Small intestine (tissue), 7 donors: ENCODE data around the gene CNPY4. TPM values are rescaled to one million over a fixed set of nuclear protein-coding genes. Genes with fewer than 3 reads are reported as not detected.

ENCODE experiments used
- DNase-seq, 2 donors: peaks; one replicate each; pipeline versions ENCODE4 v3.0.0 to v3.0.0-alpha.2; 2013
- FAIRE-seq: peaks from 2 replicates; lab custom pipeline; 2012; peaks lifted over from hg19 to GRCh38; lab: Jason Lieb, UNC
- H3K27ac ChIP-seq, 3 donors: one replicate each; pipeline ENCODE4 v1.5.1; 2013; ENCODE audit warnings: low read length in 2 of 3, mild to moderate bottlenecking in 2 of 3, control low read depth in 1 of 3, inconsistent platforms in 1 of 3, low read depth in 1 of 3, moderate library complexity in 1 of 3
- H3K27me3 ChIP-seq, 3 donors: one replicate each; pipeline ENCODE4 v1.6.1; 2013; ENCODE audit warnings: low read length in 3 of 3, inconsistent platforms in 1 of 3; ENCODE audit not compliant: control insufficient read depth in 3 of 3, insufficient read depth in 3 of 3
- H3K36me3 ChIP-seq, 3 donors: one replicate each; pipeline ENCODE4 v1.6.1; 2013; ENCODE audit warnings: low read length in 3 of 3, inconsistent platforms in 1 of 3, low read depth in 1 of 3, mild to moderate bottlenecking in 1 of 3, moderate library complexity in 1 of 3; ENCODE audit not compliant: control insufficient read depth in 3 of 3, insufficient read depth in 2 of 3
- H3K4me1 ChIP-seq, 3 donors: one replicate each; pipeline ENCODE4 v1.6.1; 2013; ENCODE audit warnings: low read length in 2 of 3, inconsistent platforms in 1 of 3, low read depth in 1 of 3, mild to moderate bottlenecking in 1 of 3, moderate library complexity in 1 of 3; ENCODE audit not compliant: control insufficient read depth in 3 of 3, insufficient read depth in 2 of 3
- H3K4me3 ChIP-seq, 3 donors: one replicate each; pipeline ENCODE4 v1.5.1; 2013; ENCODE audit warnings: low read length in 3 of 3, control low read depth in 1 of 3, inconsistent platforms in 1 of 3, low read depth in 1 of 3, mild to moderate bottlenecking in 1 of 3, moderate library complexity in 1 of 3
- H3K9me3 ChIP-seq, 2 donors: one replicate each; pipeline ENCODE4 v1.6.1; 2013; ENCODE audit warnings: low read depth in 1 of 2, low read length in 1 of 2; ENCODE audit not compliant: control insufficient read depth in 2 of 2, insufficient read depth in 1 of 2
- WGBS, 3 donors: extraction: QIAGEN DNeasy Blood & Tissue Kit; methylation state at CpG; one replicate each; pipeline ENCODE4 v1.1.7; 2013; 5-methylcytosine and 5-hydroxymethylcytosine counted together
- polyA plus RNA-seq, 4 donors: library from polyadenylated mRNA; stranded (reverse) in 3 of 4; unstranded in 1 of 4; fragments of 200-250 nt in 3 of 4; fragments of 120-200 nt in 1 of 4; gene quantifications; one replicate each; pipeline versions ENCODE4 v1.2.1 to v1.2.3, GENCODE V29; 2013
- donor health status: healthy with polysubstance abuse.
- donor health status: control.
- donor health status: control.
- donor health status: Bipolar disorder and iron deficiency.
- donor health status: healthy.

Gene CNPY4
- polyA plus RNA-seq, 4 donors: 2.5 to 14.0 (median 7.5) TPM

DNA sequence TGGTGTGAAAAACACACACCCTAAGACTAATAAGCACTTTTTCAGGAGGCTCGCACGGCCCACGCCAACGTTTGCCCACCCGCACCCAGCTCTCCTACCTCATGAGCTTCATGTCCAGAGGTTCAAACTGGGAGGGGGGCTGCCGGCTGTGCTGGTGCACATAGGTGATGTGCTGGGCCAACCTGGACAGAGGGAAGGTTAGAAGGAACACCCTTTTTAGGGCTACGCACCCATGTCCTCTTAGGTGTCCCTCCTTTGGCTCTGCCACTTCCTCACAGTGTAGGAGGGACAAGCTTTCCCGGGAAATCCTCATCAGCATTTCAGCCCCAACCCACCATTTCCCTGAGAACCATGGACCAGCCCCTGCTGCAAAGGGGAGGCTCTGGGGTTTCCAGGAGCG is 24.1 kb upstream of the CNPY4 start:
- FAIRE-seq: no peak
- DNase-seq: no peak
- 79 to 85% (median 82%) methylated on average over 9 of the region's 9 CpGs for WGBS, 3 donors
- Histone ChIP-seq H3K36me3 (peaks cover 41 to 85% (median 46%) of the 10 kb centered on the region in 3 donors), H3K4me3 (no peak overlapping the region), H3K27ac (no peak overlapping the region), H3K9me3 (no peaks in the 10 kb centered on the region), H3K4me1 (peaks cover 3 to 11% (median 6%) of the 10 kb centered on the region in 3 donors), H3K27me3 (no peaks in the 10 kb centered on the region)

DNA sequence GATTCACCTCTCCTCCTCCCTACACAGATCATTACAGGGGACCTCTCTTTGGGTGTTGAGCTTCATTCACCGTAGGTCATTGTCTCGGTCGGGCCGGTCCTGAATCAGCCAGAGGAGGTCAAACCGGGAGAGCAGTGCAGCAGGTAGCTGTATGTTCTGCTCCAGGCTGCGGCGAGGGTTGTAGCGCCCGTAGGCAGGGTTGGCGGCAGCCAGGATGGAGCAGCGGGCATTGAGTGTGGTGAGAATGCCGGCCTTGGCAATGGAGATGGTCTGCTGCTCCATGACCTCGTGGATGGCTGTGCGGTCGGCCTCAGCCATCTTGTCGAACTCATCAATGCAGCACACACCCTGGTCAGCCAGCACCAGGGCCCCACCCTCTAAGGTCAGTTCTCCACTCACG is 23.7 kb upstream of the CNPY4 start:
- 90 to 93% (median 91%) methylated on average over 17 of the region's 17 CpGs for WGBS, 3 donors
- peaks cover 41 to 83% (median 46%) of the 10 kb centered on the region in 3 donors for H3K36me3 ChIP-seq
- DNase-seq (no peak), FAIRE-seq (no peak)
- H3K4me1 ChIP-seq: peaks cover 3 to 11% (median 6%) of the 10 kb centered on the region in 3 donors
- H3K27ac ChIP-seq: no peak overlapping the region
- no peaks in the 10 kb centered on the region for H3K9me3 ChIP-seq
- no peak overlapping the region for H3K4me3 ChIP-seq
- no peaks in the 10 kb centered on the region for H3K27me3 ChIP-seq

DNA sequence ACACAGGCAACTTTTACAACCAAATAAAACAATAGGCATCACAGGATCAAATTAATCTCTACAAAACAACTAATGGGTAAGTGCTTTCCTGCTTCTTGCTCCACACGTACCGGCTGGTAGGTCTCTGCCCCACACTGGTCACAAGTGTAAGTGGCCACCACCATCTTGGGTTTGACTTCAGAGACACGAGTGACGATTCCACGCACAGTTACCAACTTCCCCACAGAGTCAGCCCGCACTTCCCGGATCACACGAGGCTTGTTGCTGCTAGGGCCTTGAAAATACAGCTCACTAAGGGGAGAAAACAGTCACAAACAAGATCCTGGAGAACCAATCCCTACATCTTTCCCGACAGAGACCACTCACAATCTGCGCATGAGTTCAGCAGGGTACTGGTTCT is 20.5 kb upstream of the CNPY4 start:
- Histone ChIP-seq H3K36me3 (peaks cover 28 to 67% (median 36%) of the 10 kb centered on the region in 3 donors), H3K4me1 (peaks cover 3 to 15% (median 9%) of the 10 kb centered on the region in 3 donors), H3K27me3 (no peaks in the 10 kb centered on the region), H3K9me3 (no peaks in the 10 kb centered on the region), H3K4me3 (no peak overlapping the region), H3K27ac (no peak overlapping the region)
- DNase-seq: no peak
- WGBS, 3 donors: 74 to 83% (median 78%) methylated on average over 10 of the region's 10 CpGs
- FAIRE-seq: no peak

DNA sequence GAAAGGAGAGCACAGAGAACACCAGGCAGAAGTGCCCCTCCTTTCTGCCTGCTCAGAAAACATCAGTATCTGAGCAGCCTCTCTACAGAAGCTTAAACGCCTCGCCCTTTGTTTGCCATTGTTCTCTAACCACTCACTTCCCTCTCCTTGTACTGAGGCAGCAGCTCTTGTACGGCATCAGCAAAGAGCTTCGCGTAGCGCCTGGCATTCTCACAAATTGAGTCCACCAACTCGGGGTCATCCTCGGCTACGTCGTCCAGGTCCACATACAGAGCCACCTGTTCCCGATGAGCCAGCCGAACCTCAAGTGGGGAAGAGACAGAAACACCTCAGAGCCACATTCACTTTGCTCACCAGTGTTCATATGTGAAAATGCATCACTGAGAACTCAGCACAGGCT is 20.0 kb upstream of the CNPY4 start:
- Histone ChIP-seq H3K9me3 (no peaks in the 10 kb centered on the region), H3K27me3 (no peaks in the 10 kb centered on the region), H3K27ac (peak overlapping the region in 1 of 3 donors; percentile 5), H3K4me3 (peak overlapping the region in 2 of 3 donors; percentile 89 to 96), H3K4me1 (peaks cover 3 to 15% (median 9%) of the 10 kb centered on the region in 3 donors), H3K36me3 (peaks cover 22 to 68% (median 30%) of the 10 kb centered on the region in 3 donors)
- 30 to 54% (median 53%) methylated on average over 12 of the region's 12 CpGs for WGBS, 3 donors
- FAIRE-seq (no peak), DNase-seq (no peak)

- Histone ChIP-seq H3K27ac (peak overlapping the region; percentile 53 to 98 (median 87)), H3K4me1 (peaks cover 3 to 15% (median 9%) of the 10 kb centered on the region in 3 donors), H3K9me3 (no peaks in the 10 kb centered on the region), H3K4me3 (peak overlapping the region; percentile 80 to 96 (median 89)), H3K27me3 (no peaks in the 10 kb centered on the region), H3K36me3 (peaks cover 19 to 70% (median 25%) of the 10 kb centered on the region in 3 donors)
- DNase-seq (peak; percentile 93 to 99), FAIRE-seq (no peak)
- 0 to 1% (median 1%) methylated on average over 46 to 61 of the region's 61 CpGs for WGBS, 3 donors
These were observed 18.9 kb upstream of the CNPY4 start for GRCh38 chr7:100100420-100101015.

DNA sequence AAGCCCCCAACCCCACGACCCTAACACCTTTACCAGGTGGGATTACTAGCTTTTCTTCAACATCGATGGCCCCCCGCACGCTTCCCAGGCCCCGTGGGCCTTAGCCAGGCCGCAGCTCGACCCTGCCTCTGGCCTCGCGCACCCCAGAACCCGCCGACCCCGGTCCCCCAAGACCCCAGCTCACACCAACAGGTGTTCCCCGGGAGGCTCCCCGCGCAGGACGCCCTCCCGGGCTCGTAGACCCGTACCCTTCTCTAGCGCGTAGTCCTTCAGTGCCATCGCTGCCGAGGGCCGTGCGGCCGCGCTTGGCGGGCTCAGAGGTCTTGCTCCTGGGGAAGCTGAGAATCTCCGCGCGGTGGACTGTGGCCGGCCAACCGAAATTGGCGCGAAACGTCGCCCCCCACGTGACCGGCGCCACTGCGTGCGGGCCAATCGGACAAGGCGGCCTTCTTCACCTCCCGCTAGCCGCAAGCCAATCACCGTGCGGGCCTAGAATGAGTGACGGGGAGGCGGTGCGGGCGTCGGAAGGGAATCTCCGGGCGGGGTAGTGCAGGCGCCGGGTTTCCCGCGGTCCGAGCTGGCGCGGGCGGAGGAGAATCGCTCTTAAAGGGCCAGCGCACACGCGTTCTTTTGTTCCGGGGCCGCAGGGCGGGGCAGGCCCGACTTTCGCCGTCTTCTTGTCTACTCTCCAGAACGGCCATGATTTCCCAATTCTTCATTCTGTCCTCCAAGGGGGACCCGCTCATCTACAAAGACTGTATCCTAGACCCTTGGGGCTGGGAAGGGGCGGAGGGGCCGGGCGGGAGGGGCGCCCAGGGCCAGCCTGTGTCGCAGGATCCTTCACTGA is 18.2 kb upstream of the CNPY4 start, which contains the start of the genes AP4M1 and MCM7:
Gene AP4M1 (plus strand): TSS at position 628 of the 847 bp plus-strand sequence. CDS start 72 bp downstream, at position 700.
Gene MCM7 (minus strand): TSS at position 382 of the 847 bp plus-strand sequence. CDS start 103 bp downstream, at position 279.
- Histone ChIP-seq H3K27me3 (no peaks in the 10 kb centered on the region), H3K27ac (peak within 1 kb of the TSS; percentile 63 to 98 (median 88)), H3K4me1 (peaks cover 3 to 15% (median 9%) of the 10 kb centered on the region in 3 donors), H3K9me3 (no peaks in the 10 kb centered on the region), H3K4me3 (peak within 1 kb of the TSS; percentile 80 to 96 (median 89)), H3K36me3 (peaks cover 13 to 70% (median 19%) of the 10 kb centered on the region in 3 donors)
- DNase-seq (peak; percentile 99), FAIRE-seq (no peak)
- 0 to 1% (median 1%) methylated on average over 80 of the region's 80 CpGs for WGBS, 3 donors

GRCh38 chr7:100102950-100103840 is 16.2 kb upstream of the CNPY4 start:
- H3K9me3 ChIP-seq: no peaks in the 10 kb centered on the region
- peaks cover 3 to 15% (median 9%) of the 10 kb centered on the region in 3 donors for H3K4me1 ChIP-seq
- no peaks in the 10 kb centered on the region for H3K27me3 ChIP-seq
- FAIRE-seq: no peak
- no peak overlapping the region for H3K27ac ChIP-seq
- WGBS, 3 donors: 85 to 92% (median 88%) methylated on average over 17 of the region's 17 CpGs
- no peak overlapping the region for H3K4me3 ChIP-seq
- DNase-seq: no peak
- peaks cover 7 to 70% (median 9%) of the 10 kb centered on the region in 3 donors for H3K36me3 ChIP-seq
